Esophagus mucosa (tissue), 1 donor: ENCODE results near the gene CTCFL. TPM values are rescaled to one million over a fixed set of nuclear protein-coding genes. Genes with fewer than 3 reads are reported as not detected.
A peak's percentile ranks its signal among the peaks of the same experiment; 100 is the strongest.
"Not testable (repeated sequence)": the region's sequence is repeated elsewhere in the genome, so short reads cannot be mapped to it uniquely, and the experiment has no call there.

Experiments
- ATAC-seq: fragments of 200-7000 bp; cut with Tn5 transposase; one replicate; pipeline ENCODE4 v1.9.1; 2020
- total RNA-seq: library from RNA; stranded (reverse); gene quantifications from one replicate; pipeline ENCODE4 v1.2.4, GENCODE V29; 2023
- donor health status: DM: yes; HTN: yes; CAD: no.

The CTCFL gene
- total RNA-seq, 1 donor from 2014 or later = not detected

- ATAC-seq = peak; percentile 51
These were observed 43.6 kb downstream of the CTCFL start for GRCh38 chr20:57481281-57481711.

- peak; percentile 39 for ATAC-seq
These were observed 44.3 kb downstream of the CTCFL start for GRCh38 chr20:57480444-57481160.

GRCh38 chr20:57479196-57479595 is 45.7 kb downstream of the CTCFL start:
- no peak for ATAC-seq

- no peak for ATAC-seq
These were observed 46.8 kb downstream of the CTCFL start for GRCh38 chr20:57478176-57478575.

- no peak for ATAC-seq
These were observed 48.1 kb downstream of the CTCFL start for GRCh38 chr20:57476641-57477461.

- ATAC-seq = no peak
These were observed 48.8 kb downstream of the CTCFL start for GRCh38 chr20:57476084-57476526.

GRCh38 chr20:57475388-57476083 is 49.4 kb downstream of the CTCFL start:
- ATAC-seq = no peak

GRCh38 chr20:57474816-57475215 is 50.1 kb downstream of the CTCFL start:
- no peak for ATAC-seq

GRCh38 chr20:57474205-57474604 is 50.7 kb downstream of the CTCFL start:
- no peak for ATAC-seq

- ATAC-seq = peak; percentile 47
These were observed 51.5 kb downstream of the CTCFL start for GRCh38 chr20:57473246-57474048.

GRCh38 chr20:57472474-57472873 is 52.5 kb downstream of the CTCFL start:
- not testable (repeated sequence) for ATAC-seq

GRCh38 chr20:57471496-57472372 is 53.2 kb downstream of the CTCFL start:
- ATAC-seq = no peak

- ATAC-seq = no peak
These were observed 54.1 kb downstream of the CTCFL start for GRCh38 chr20:57470666-57471495.

- ATAC-seq = no peak
These were observed 54.8 kb downstream of the CTCFL start for GRCh38 chr20:57470212-57470522.

- ATAC-seq = no peak
These were observed 55.3 kb downstream of the CTCFL start for GRCh38 chr20:57469418-57470211.

GRCh38 chr20:57468523-57469417 is 56.2 kb downstream of the CTCFL start:
- no peak for ATAC-seq

- ATAC-seq = no peak
These were observed 57.2 kb downstream of the CTCFL start for GRCh38 chr20:57467742-57468141.

- no peak for ATAC-seq
These were observed 59.0 kb downstream of the CTCFL start for GRCh38 chr20:57465943-57466342.

- no peak for ATAC-seq
These were observed 59.5 kb downstream of the CTCFL start for GRCh38 chr20:57465486-57465885.
